GM21360 (cell line): ENCODE measurements around the gene RCE1.

ENCODE experiments used
- ATAC-seq: cut with Tn5 transposase; IDR thresholded peaks from one replicate; pipeline ENCODE4 v1.9.1; 2021; ENCODE audit warnings: mild to moderate bottlenecking, moderate library complexity; ENCODE audit not compliant: unreplicated experiment

Gene RCE1

GRCh38 chr11:66868082-66868725 lies 25.0 kb downstream of the RCE1 start:
- ATAC-seq = no peak

GRCh38 chr11:66868726-66869566 lies 25.7 kb downstream of the RCE1 start:
- peak; percentile 78 for ATAC-seq

- ATAC-seq = no peak
These were observed 26.3 kb downstream of the RCE1 start for GRCh38 chr11:66869567-66869870.

GRCh38 chr11:66870131-66870530 lies 26.9 kb downstream of the RCE1 start:
- no peak for ATAC-seq

GRCh38 chr11:66870616-66871520 lies 27.6 kb downstream of the RCE1 start:
- no peak for ATAC-seq

- no peak for ATAC-seq
These were observed 28.3 kb downstream of the RCE1 start for GRCh38 chr11:66871521-66871901.

- no peak for ATAC-seq
These were observed 31.0 kb downstream of the RCE1 start for GRCh38 chr11:66874232-66874631.

- no peak for ATAC-seq
These were observed 32.1 kb downstream of the RCE1 start for GRCh38 chr11:66875378-66875777.

- ATAC-seq = no peak
These were observed 34.5 kb downstream of the RCE1 start for GRCh38 chr11:66877588-66878385.

GRCh38 chr11:66878474-66878873 lies 35.2 kb downstream of the RCE1 start:
- ATAC-seq = no peak

- ATAC-seq = no peak
These were observed 35.8 kb downstream of the RCE1 start for GRCh38 chr11:66879000-66879399.

GRCh38 chr11:66879583-66879982 lies 36.3 kb downstream of the RCE1 start:
- ATAC-seq = no peak

- no peak for ATAC-seq
These were observed 36.8 kb downstream of the RCE1 start for GRCh38 chr11:66879999-66880398.

GRCh38 chr11:66880496-66881450 lies 37.5 kb downstream of the RCE1 start:
- no peak for ATAC-seq

- no peak for ATAC-seq
These were observed 38.2 kb downstream of the RCE1 start for GRCh38 chr11:66881451-66881835.

- no peak for ATAC-seq
These were observed 38.7 kb downstream of the RCE1 start for GRCh38 chr11:66881927-66882452.

- ATAC-seq = no peak
These were observed 39.3 kb downstream of the RCE1 start for GRCh38 chr11:66882561-66883015.

- no peak for ATAC-seq
These were observed 40.0 kb downstream of the RCE1 start for GRCh38 chr11:66883016-66883965.
